ENCODE data around the gene DNMBP.
"Not testable (repeated sequence)": the region's sequence is repeated elsewhere in the genome, so short reads cannot be mapped to it uniquely, and the experiment has no call there.

Gene DNMBP

DNA sequence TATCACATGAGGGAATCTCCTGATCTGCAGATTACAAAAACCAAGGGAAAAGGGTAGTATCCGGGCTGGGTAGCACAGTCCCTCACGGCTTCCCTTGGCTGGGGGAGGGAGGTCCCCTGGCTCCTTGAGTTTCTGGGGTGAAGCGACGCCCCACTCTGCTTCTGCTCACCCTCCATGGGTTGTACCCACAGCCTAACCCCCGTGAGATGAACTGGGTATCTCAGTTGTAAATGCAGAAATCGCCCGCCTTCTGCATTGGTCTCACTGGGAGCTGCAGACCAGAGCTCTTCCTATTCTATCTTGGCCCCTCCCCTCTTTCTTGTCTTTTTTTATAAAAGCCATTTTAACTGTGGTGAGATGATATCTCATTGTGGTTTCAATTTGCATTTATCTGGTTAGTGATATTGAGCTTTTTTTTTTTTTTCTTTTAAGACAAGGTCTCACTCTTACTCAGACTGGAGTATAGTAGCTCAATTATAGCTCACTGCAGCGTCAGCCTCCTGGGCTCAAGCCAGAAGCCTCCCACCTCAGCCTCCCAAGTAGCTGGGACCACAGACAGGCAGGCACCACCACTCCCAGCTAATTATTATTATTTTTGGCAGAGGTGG lies 139.5 kb downstream of the DNMBP start:
- DNase-seq (ENCODE audit: extremely low read depth in 1 of 2, low read depth in 1 of 2): no peak

- no peak for DNase-seq (ENCODE audit: extremely low read depth in 1 of 2, low read depth in 1 of 2)
These were observed 140.1 kb downstream of the DNMBP start for GRCh38 chr10:99869581-99870122.

- DNase-seq (ENCODE audit: extremely low read depth in 1 of 2, low read depth in 1 of 2): not testable (repeated sequence)
These were observed 142.5 kb downstream of the DNMBP start for GRCh38 chr10:99867250-99867649.

DNA sequence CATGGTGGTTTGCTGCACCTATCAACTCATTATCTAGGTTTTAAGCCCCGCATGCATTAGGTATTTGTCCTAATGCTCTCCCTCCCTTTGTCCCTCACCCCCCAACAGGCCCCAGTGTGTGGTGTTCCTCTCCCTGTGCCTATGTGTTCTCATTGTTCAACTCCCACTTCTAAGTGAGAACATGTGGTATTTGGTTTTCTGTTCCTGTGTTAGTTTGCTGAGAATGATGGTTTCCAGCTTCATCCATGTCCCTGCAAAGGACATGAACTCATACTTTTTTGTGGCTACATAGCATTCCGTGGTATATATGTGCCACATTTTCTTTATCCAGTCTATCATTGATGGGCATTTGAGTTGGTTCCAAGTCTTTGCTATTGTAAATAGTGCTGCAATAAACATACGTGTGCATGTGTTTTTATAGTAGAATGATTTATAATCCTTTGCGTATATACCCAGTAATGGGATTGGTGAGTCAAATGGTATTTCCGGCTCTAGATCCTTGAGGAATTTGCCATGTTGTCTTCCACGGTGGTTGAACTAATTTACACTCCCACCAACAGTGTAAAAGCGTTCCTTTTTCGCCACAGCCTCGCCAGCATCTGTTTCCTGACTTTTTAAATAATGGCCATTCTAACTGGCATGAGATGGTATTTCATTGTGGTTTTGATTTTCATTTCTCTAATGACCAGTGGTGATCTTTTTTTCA lies 146.1 kb downstream of the DNMBP start:
- not testable (repeated sequence) for DNase-seq (ENCODE audit: extremely low read depth in 1 of 2, low read depth in 1 of 2)

- no peak for DNase-seq (ENCODE audit: extremely low read depth in 1 of 2, low read depth in 1 of 2)
These were observed 149.3 kb downstream of the DNMBP start for GRCh38 chr10:99860466-99860865.

- no peak for DNase-seq (ENCODE audit: extremely low read depth in 1 of 2, low read depth in 1 of 2)
These were observed 150.2 kb downstream of the DNMBP start for GRCh38 chr10:99859585-99859984.

GRCh38 chr10:99858849-99859248 lies 150.9 kb downstream of the DNMBP start:
- DNase-seq (ENCODE audit: extremely low read depth in 1 of 2, low read depth in 1 of 2): no peak

DNA sequence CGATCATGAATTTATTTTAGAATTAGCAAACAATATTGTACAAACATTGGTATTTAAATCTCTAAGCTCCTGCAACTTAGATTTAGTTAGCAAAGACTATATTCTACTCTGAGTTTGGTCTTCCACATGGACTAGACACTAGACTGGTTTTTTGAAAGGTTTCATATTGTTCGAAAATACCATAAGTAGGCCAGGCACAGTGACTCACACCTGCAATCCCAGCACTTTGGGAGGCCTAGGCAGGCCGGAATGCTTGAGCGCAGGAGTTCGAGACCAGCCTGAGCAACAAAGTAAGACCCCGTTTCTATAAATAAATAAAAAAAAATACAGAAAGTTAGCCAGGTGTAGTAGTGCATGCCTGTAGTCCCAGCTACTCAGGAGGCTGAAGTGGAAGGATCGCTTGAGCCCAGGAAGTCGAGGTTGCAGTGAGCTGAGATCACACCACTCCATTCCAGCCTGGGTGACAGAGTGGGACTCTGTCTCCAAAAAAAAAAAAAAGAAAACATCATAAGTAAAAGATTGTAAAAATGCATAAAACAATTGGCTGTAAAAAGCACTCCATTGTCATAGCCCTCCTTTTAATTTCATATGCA lies 154.2 kb downstream of the DNMBP start:
- DNase-seq (ENCODE audit: extremely low read depth in 1 of 2, low read depth in 1 of 2): no peak

GRCh38 chr10:99854860-99855259 lies 154.9 kb downstream of the DNMBP start:
- DNase-seq (ENCODE audit: extremely low read depth in 1 of 2, low read depth in 1 of 2): no peak

DNA sequence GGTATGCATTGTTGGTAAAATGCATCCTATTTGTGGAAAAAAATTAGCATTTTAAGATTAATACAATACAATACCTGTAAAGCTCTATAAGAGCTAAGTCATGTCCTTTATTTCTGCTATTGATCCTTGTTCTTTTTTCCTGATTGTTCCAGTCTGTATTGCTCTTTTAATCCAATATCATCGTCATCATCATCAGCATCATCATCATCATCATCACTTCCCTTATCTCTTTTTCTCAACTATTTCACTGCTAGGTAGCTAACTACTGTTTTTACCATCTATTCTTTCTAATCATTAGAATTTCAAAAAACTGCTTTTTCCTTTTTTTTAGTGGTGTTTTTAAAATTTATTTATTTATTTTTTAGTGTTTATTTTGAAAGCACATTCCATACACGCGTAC lies 156.1 kb downstream of the DNMBP start:
- no peak for DNase-seq (ENCODE audit: extremely low read depth in 1 of 2, low read depth in 1 of 2)

GRCh38 chr10:99852481-99853213 lies 157.1 kb downstream of the DNMBP start:
- DNase-seq (ENCODE audit: extremely low read depth in 1 of 2, low read depth in 1 of 2): no peak

- DNase-seq (ENCODE audit: extremely low read depth in 1 of 2, low read depth in 1 of 2): no peak
These were observed 157.9 kb downstream of the DNMBP start for GRCh38 chr10:99851825-99852224.

DNA sequence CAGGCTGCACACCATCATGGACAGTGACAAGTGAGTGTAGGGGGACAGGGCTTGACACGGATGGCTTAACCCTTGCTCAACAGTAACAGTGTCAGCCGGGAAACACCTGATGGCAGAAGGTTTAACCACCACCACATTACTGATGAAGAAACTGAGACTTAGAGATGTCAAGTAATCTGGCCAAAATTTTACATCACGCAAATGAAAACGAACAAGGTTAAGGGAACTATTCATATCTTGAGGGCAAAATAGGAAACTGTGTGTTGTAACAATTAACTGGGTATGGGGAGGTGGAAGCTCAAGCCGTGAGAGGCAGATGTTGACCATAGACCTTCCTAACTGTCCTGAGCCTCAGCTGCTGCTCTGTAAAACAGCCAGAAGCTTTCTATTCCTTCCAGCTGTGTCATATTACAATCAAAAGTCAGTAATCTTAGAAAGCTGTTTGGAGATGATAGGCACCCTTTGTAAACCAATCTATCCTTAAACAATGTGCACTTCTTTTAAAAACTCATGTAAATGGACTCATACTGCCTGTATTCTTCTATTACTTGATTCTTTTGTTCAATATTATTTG lies 158.9 kb downstream of the DNMBP start:
- no peak for DNase-seq (ENCODE audit: extremely low read depth in 1 of 2, low read depth in 1 of 2)

DNA sequence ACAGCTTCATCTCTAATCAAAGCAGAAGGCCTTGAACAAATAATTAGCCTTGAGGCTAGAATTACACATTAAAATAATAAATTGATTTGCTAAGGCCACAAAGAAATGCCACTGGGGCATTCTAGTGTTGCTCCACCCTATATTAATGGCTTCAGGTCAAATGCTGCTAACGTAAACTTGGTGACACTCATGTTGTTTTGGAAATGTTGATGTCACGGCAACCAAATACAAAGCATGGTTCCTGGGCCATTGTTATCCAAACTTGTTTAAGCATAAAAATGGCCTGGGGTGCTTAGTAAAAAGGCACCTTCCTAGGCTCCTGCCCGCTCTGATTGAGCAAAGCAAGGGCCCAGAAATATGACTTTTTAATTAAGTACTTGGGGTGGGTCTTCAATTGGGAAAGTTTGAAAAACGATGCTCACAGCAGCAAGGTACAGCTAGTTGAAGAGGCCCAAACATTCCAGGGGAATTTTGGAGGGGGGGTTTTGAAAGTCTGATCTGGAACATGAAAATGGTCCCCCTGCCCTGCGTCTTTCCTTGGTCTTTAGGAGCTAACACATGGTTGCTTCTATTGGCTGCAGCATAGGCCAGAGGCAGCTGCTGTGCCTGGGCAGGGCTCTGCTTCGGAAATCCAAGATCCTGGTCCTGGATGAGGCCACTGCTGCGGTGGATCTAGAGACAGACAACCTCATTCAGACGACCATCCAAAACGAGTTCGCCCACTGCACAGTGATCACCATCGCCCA lies 159.6 kb downstream of the DNMBP start:
- no peak for DNase-seq (ENCODE audit: extremely low read depth in 1 of 2, low read depth in 1 of 2)

DNA sequence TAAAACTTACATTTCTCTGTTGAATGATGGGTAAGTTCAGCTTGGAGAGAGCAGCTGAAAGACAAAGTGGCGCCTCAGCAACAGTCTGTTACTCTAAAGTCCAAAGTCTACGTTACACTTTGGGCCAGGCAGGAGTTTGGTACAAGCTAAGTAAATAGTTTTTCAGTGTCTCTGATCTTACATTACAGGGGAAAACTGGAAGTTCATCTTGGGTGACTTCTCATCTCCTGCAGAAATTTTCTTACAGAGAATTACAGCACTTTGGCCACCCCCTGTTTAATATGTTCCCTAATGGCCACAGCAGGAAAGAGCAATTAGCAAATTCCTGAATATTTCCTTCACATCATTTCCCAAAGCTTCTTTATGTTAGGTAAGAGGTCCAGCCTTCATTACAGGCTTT lies 160.2 kb downstream of the DNMBP start:
- DNase-seq (ENCODE audit: extremely low read depth in 1 of 2, low read depth in 1 of 2): no peak

GRCh38 chr10:99849057-99849456 lies 160.7 kb downstream of the DNMBP start:
- no peak for DNase-seq (ENCODE audit: extremely low read depth in 1 of 2, low read depth in 1 of 2)

GRCh38 chr10:99845837-99846382 lies 163.8 kb downstream of the DNMBP start:
- peak in 1 of 2 donors; percentile 43 for DNase-seq (ENCODE audit: extremely low read depth in 1 of 2, low read depth in 1 of 2)

GRCh38 chr10:99844433-99844955 lies 165.3 kb downstream of the DNMBP start:
- DNase-seq (ENCODE audit: extremely low read depth in 1 of 2, low read depth in 1 of 2): no peak

DNA sequence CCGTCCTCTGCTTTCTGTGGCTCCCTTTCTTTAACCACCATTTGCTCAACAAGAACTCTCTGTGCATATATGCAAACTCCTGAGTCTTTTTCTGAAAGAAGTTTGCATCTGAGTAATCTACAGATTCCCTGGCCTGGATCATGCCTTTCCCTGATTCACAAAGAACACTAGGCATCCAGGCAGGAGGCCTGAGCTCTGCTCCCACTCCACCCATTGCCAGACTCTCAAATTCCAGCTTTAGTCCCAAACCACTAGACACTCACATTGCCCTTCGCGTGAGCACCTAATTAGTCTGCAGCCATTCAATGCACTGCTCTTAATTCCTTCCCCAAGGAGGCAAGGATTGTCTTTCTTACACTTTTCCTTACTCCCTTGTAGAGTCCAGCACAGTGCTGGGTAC lies 166.4 kb downstream of the DNMBP start:
- DNase-seq (ENCODE audit: extremely low read depth in 1 of 2, low read depth in 1 of 2): no peak

DNA sequence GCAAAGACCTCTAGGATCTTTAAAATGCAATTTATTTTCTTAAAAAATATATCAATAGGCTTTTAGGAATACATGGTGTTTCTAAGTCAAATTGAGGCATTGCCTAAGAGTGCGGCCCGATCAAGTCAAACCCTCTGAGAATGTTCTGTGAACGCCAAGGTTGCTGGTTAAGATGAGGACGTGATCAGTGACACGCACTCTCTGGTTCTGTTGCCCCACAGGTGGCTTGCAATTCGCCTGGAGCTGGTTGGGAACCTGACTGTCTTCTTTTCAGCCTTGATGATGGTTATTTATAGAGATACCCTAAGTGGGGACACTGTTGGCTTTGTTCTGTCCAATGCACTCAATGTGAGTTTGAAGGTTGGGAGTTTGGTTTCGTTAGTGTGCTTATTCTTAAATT lies 168.0 kb downstream of the DNMBP start:
- no peak for DNase-seq (ENCODE audit: extremely low read depth in 1 of 2, low read depth in 1 of 2)
